ENCODE data around the gene CD247. TPM values are rescaled to one million over a fixed set of nuclear protein-coding genes. Genes with fewer than 3 reads are reported as not detected.

Gene CD247
- total RNA-seq, 1 experiment from 2014 or later, result not detected

GRCh38 chr1:167423684-167424619, 94.4 kb downstream of the CD247 start:
- intact Hi-C loops (cut with micrococcal nuclease), result no loop called here
- H3F3A ChIP-seq (ENCODE audit: low read length, unreplicated experiment), result no peaks in the 10 kb centered on the region
- no peaks in the 10 kb centered on the region for H4K20me1 ChIP-seq (ENCODE audit: low read length)
- ChIA-PET CTCF (interaction anchor here (0.6 kb wide), 1 partner anchor 26 kb away, joined by 3 read pairs; no protein-coding TSS in a partner anchor), POLR2A (ENCODE audit: unreplicated experiment) (interaction anchor here (0.5 kb wide), 1 partner anchor 27 kb away, joined by 3 read pairs; no protein-coding TSS in a partner anchor)
- H3K4me3 ChIP-seq (ENCODE audit: low read length), result no peak overlapping the region
- H3K9me2 ChIP-seq (replicated peaks; ENCODE audit: low read length), result no peaks in the 10 kb centered on the region
- H3K4me2 ChIP-seq (ENCODE audit: low read length), result no peak overlapping the region
- peaks cover 7% of the 10 kb centered on the region; the same call in 1 of the 2 replicates for H3K4me1 ChIP-seq (ENCODE audit: insufficient read depth, low read length)
- no peak overlapping the region for H3K9ac ChIP-seq (ENCODE audit: low read length)
- H3K79me2 ChIP-seq (ENCODE audit: low read length), result no peaks in the 10 kb centered on the region
- H3K27ac ChIP-seq (ENCODE audit: low read length), result no peak overlapping the region
- no peak overlapping the region for H2AFZ ChIP-seq (ENCODE audit: low read length)
- H3K36me3 ChIP-seq (ENCODE audit: low read depth, low read length), result no peaks in the 10 kb centered on the region
- ATAC-seq, result no peak
- H3K9me3 ChIP-seq (ENCODE audit: low read length), result no peaks in the 10 kb centered on the region
- no TSS peak for BruUV-seq (replicated peaks)
- DNase-seq, result no peak
- TF ChIP-seq EZH2phosphoT487 (IDR thresholded peaks at IDR 0.05; ENCODE audit: borderline replicate concordance, low read length) (no peak), EZH2 (IDR thresholded peaks at IDR 0.05; ENCODE audit: low read length, unreplicated experiment) (no peak), CTCF (conservative IDR thresholded peaks at IDR 0.05; ENCODE audit: low read depth, low read length) (no peak)
- H3K27me3 ChIP-seq (ENCODE audit: low read length), result no peaks in the 10 kb centered on the region

GRCh38 chr1:167420510-167420909, 97.8 kb downstream of the CD247 start:
- Histone ChIP-seq H3K4me1 (ENCODE audit: insufficient read depth, low read length) (peaks cover 7% of the 10 kb centered on the region; the same call in 1 of the 2 replicates), H3K9me3 (ENCODE audit: low read length) (no peaks in the 10 kb centered on the region), H3K27me3 (ENCODE audit: low read length) (no peaks in the 10 kb centered on the region), H3K4me2 (ENCODE audit: low read length) (no peak overlapping the region), H4K20me1 (ENCODE audit: low read length) (no peaks in the 10 kb centered on the region), H3K9ac (ENCODE audit: low read length) (no peak overlapping the region), H3K4me3 (ENCODE audit: low read length) (no peak overlapping the region), H2AFZ (ENCODE audit: low read length) (no peak overlapping the region), H3K9me2 (replicated peaks; ENCODE audit: low read length) (no peaks in the 10 kb centered on the region), H3F3A (ENCODE audit: low read length, unreplicated experiment) (no peaks in the 10 kb centered on the region), H3K36me3 (ENCODE audit: low read depth, low read length) (no peaks in the 10 kb centered on the region), H3K79me2 (ENCODE audit: low read length) (no peaks in the 10 kb centered on the region), H3K27ac (ENCODE audit: low read length) (no peak overlapping the region)
- ATAC-seq (peak; percentile 46; the same call in 1 of the 2 replicates), DNase-seq (peak; percentile 25)
- intact Hi-C loops (cut with micrococcal nuclease), result loop anchor here (2.0 kb wide), 1 partner anchor 16 kb away; no protein-coding TSS in a partner anchor
- CTCF ChIA-PET, result no interaction called here
- BruUV-seq (replicated peaks), result no TSS peak
- POLR2A ChIA-PET (ENCODE audit: unreplicated experiment), result no interaction called here
- TF ChIP-seq CTCF (conservative IDR thresholded peaks at IDR 0.05; ENCODE audit: low read depth, low read length), result no peak
- no peak for TF ChIP-seq EZH2 (IDR thresholded peaks at IDR 0.05; ENCODE audit: low read length, unreplicated experiment)

GRCh38 chr1:167419245-167419644, 99.1 kb downstream of the CD247 start:
- POLR2A ChIA-PET (ENCODE audit: unreplicated experiment), result no interaction called here
- no peak for DNase-seq
- H3K4me3 ChIP-seq (ENCODE audit: low read length), result no peak overlapping the region
- peaks cover 7% of the 10 kb centered on the region; the same call in 1 of the 2 replicates for H3K4me1 ChIP-seq (ENCODE audit: insufficient read depth, low read length)
- CTCF ChIA-PET, result no interaction called here
- no peak overlapping the region for H2AFZ ChIP-seq (ENCODE audit: low read length)
- intact Hi-C loops (cut with micrococcal nuclease), result no loop called here
- H3F3A ChIP-seq (ENCODE audit: low read length, unreplicated experiment), result no peaks in the 10 kb centered on the region
- BruUV-seq (replicated peaks), result no TSS peak
- no peak overlapping the region for H3K4me2 ChIP-seq (ENCODE audit: low read length)
- no peak overlapping the region for H3K27ac ChIP-seq (ENCODE audit: low read length)
- no peaks in the 10 kb centered on the region for H3K27me3 ChIP-seq (ENCODE audit: low read length)
- no peaks in the 10 kb centered on the region for H4K20me1 ChIP-seq (ENCODE audit: low read length)
- no peaks in the 10 kb centered on the region for H3K79me2 ChIP-seq (ENCODE audit: low read length)
- no peaks in the 10 kb centered on the region for H3K9me3 ChIP-seq (ENCODE audit: low read length)
- no peak for TF ChIP-seq EZH2phosphoT487 (IDR thresholded peaks at IDR 0.05; ENCODE audit: borderline replicate concordance, low read length)
- TF ChIP-seq EZH2 (IDR thresholded peaks at IDR 0.05; ENCODE audit: low read length, unreplicated experiment), result no peak
- ATAC-seq, result no peak
- H3K9ac ChIP-seq (ENCODE audit: low read length), result no peak overlapping the region
- no peaks in the 10 kb centered on the region for H3K9me2 ChIP-seq (replicated peaks; ENCODE audit: low read length)
- no peaks in the 10 kb centered on the region for H3K36me3 ChIP-seq (ENCODE audit: low read depth, low read length)
